Right lobe of liver (tissue), 4 donors: ENCODE results near the gene SYNPO.

Experiments used
- POLR2A ChIP-seq: fragments of 450-650 bp; IDR thresholded peaks from one replicate; pipeline ENCODE4 v1.6.1; 2017; ENCODE audit warnings: antibody characterized with exemption, mild to moderate bottlenecking
- TF ChIP-seq, protein P1 (sequence below), 4 donors: fragments of 200-600 bp in 3 of 4; fragments of 450-650 bp in 1 of 4; IDR thresholded peaks; one replicate each; pipeline versions ENCODE4 v1.5.1 to v1.8.0; 2016 to 2022; ENCODE audit warnings: antibody characterized with exemption in 4 of 4, mild to moderate bottlenecking in 2 of 4
- donor health status: DM: no; HTN: no; CAD: no.
- donor health status: DM: no; HTN: no; CAD: no.
- donor health status: DM: no; HTN: yes; CAD: no.

DNA sequence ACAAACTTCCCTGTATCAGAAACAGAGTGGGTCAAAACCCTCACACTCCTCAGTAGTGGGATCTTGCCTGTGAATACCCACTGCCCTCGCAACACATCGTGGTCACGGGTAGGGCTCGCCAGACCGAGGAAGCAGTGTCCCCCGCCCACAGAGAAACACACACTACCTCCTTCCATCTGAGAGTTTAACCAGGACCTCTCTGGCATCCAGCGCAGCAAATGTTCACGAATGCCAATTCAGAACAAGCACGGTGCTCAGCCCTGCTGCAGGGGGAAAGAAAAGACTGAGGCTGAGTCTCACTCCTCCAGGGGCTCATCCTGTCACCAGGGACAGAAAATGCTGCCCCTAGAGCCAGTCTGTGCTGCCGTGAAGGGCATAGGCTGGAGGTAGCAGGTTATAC, 42.5 kb upstream of the SYNPO start:
- TF ChIP-seq, protein P1, sequence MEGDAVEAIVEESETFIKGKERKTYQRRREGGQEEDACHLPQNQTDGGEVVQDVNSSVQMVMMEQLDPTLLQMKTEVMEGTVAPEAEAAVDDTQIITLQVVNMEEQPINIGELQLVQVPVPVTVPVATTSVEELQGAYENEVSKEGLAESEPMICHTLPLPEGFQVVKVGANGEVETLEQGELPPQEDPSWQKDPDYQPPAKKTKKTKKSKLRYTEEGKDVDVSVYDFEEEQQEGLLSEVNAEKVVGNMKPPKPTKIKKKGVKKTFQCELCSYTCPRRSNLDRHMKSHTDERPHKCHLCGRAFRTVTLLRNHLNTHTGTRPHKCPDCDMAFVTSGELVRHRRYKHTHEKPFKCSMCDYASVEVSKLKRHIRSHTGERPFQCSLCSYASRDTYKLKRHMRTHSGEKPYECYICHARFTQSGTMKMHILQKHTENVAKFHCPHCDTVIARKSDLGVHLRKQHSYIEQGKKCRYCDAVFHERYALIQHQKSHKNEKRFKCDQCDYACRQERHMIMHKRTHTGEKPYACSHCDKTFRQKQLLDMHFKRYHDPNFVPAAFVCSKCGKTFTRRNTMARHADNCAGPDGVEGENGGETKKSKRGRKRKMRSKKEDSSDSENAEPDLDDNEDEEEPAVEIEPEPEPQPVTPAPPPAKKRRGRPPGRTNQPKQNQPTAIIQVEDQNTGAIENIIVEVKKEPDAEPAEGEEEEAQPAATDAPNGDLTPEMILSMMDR (IDR thresholded peaks at IDR 0.05) = no peak
- no peak for TF ChIP-seq POLR2A
